ENCODE data around the gene RYR1. TPM values are rescaled to one million over a fixed set of nuclear protein-coding genes. Genes with fewer than 3 reads are reported as not detected.

RYR1 gene
- total RNA-seq, 1 experiment from 2014 or later, result 4.1 TPM

DNA sequence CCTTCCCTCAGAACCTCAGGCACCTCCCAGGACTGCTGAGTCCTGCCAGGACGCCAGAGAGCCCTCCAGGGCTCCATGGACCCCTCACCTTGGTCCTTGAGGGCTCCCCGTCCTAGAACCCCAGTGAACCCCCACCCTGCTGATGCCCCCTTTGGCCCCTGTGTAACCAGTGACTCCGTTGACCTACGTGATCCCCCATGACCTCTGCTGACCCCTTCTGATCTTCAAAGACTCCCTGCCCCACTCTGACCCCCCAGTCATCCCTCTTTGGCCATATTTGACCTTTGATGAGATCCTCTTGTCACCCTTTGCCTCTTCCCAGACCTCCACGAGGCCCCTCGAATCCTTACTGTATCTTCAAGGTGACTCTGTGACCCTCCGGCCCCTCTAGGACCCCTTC is 92.9 kb downstream of the RYR1 start (continued):
- TF ChIP-seq, protein P1, sequence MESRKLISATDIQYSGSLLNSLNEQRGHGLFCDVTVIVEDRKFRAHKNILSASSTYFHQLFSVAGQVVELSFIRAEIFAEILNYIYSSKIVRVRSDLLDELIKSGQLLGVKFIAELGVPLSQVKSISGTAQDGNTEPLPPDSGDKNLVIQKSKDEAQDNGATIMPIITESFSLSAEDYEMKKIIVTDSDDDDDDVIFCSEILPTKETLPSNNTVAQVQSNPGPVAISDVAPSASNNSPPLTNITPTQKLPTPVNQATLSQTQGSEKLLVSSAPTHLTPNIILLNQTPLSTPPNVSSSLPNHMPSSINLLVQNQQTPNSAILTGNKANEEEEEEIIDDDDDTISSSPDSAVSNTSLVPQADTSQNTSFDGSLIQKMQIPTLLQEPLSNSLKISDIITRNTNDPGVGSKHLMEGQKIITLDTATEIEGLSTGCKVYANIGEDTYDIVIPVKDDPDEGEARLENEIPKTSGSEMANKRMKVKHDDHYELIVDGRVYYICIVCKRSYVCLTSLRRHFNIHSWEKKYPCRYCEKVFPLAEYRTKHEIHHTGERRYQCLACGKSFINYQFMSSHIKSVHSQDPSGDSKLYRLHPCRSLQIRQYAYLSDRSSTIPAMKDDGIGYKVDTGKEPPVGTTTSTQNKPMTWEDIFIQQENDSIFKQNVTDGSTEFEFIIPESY (IDR thresholded peaks at IDR 0.05; ENCODE audit: extremely low read depth, insufficient replicate concordance, low read length), result no peak
- TF ChIP-seq POLR2A (IDR thresholded peaks at IDR 0.05; ENCODE audit: borderline replicate concordance, extremely low read depth, insufficient read depth, insufficient read length), result no peak
- no peak for TF ChIP-seq CBX3 (IDR thresholded peaks at IDR 0.05; ENCODE audit: low read depth)

DNA sequence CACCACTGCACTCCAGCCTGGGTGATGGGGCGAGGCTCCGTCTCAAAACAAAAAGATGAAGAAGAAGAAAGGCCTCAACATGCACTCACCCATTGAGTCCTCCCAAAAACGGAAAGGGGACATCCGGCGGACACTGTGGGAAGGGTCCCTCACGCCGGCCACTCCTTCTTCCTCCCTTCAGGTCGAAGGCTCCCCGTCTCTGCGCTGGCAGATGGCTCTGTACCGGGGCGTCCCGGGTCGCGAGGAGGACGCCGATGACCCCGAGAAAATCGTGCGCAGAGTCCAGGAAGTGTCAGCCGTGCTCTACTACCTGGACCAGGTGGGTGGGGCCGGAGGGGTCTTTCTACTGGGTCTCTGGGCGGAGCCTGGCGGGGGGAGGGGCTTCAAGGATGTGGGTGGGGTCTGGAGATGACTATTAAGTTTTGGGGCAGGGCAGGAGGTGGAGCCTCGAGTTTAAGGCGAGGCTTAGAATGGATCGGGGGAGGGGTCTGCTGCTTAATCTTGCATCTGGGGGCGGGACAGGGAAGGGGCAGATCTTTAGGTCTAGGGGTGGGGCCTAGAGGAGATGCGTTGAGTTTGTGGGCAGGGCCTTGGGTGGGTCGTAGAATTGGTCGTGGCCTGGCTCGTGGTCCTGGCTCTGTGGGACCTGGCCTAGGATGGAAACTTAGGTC is 94.1 kb downstream of the RYR1 start:
- H3K79me2 ChIP-seq (ENCODE audit: insufficient read depth, low read length), result no peaks in the 10 kb centered on the region
- H3K4me1 ChIP-seq (ENCODE audit: control insufficient read depth in 1 of 2, insufficient read depth in 2 of 2, low read length in 2 of 2), result no peaks in the 10 kb centered on the region
- H3K36me3 ChIP-seq (ENCODE audit: control insufficient read depth in 1 of 2, insufficient read depth in 2 of 2, low read length in 2 of 2), result no peaks in the 10 kb centered on the region
- H3K9me3 ChIP-seq (ENCODE audit: control insufficient read depth in 1 of 2, insufficient read depth in 1 of 2, low read depth in 1 of 2, low read length in 2 of 2), result no peaks in the 10 kb centered on the region
- H3K9me2 ChIP-seq (ENCODE audit: insufficient read depth), result no peaks in the 10 kb centered on the region
- ChIA-PET RAD21 (ENCODE audit: low non-redundant PET in 1 of 2, low total read pairs in 2 of 2, uncharacterized antibody in 2 of 2, unreplicated experiment in 2 of 2) (no interaction called here), POLR2A (no interaction called here), CTCF (no interaction called here)
- DNase-seq (ENCODE audit: low read depth, low spot score) (no peak), ATAC-seq (peak; percentile 60)
- no TSS peak for BruUV-seq (replicated peaks)
- H3K4me3 ChIP-seq (replicated peaks in 1 of 2; ENCODE audit: low read depth in 1 of 2, low read length in 2 of 2), result no peak overlapping the region
- H3K4me2 ChIP-seq (ENCODE audit: low read length), result no peak overlapping the region
- H2AFZ ChIP-seq (ENCODE audit: low read depth, low read length, poor library complexity, severe bottlenecking), result no peak overlapping the region
- no peak overlapping the region for H3K27ac ChIP-seq (ENCODE audit: low read depth, low read length)
- intact Hi-C loops (cut with micrococcal nuclease), result no loop called here
- H3K9ac ChIP-seq (ENCODE audit: low read length), result no peak overlapping the region
- H4K20me1 ChIP-seq (ENCODE audit: insufficient read depth), result no peaks in the 10 kb centered on the region
- no peaks in the 10 kb centered on the region for H3K27me3 ChIP-seq (ENCODE audit: insufficient read depth, low read length)
- TF ChIP-seq YY1 (IDR thresholded peaks at IDR 0.05; ENCODE audit: extremely low read depth, insufficient replicate concordance, low read depth, low read length), result no peak
- no peak for TF ChIP-seq EZH2phosphoT487 (IDR thresholded peaks at IDR 0.05; ENCODE audit: borderline replicate concordance)
- TF ChIP-seq TCF7L2 (IDR thresholded peaks at IDR 0.05; ENCODE audit: borderline replicate concordance, extremely low read depth, insufficient read depth, insufficient read length), result no peak
- TF ChIP-seq, protein P1 (IDR thresholded peaks at IDR 0.05; ENCODE audit: extremely low read depth, insufficient replicate concordance, low read length), result no peak
- no peak for TF ChIP-seq ZFX (IDR thresholded peaks at IDR 0.05)
- TF ChIP-seq ELF1 (IDR thresholded peaks at IDR 0.05; ENCODE audit: borderline replicate concordance, low read depth), result no peak
- TF ChIP-seq, protein P2, sequence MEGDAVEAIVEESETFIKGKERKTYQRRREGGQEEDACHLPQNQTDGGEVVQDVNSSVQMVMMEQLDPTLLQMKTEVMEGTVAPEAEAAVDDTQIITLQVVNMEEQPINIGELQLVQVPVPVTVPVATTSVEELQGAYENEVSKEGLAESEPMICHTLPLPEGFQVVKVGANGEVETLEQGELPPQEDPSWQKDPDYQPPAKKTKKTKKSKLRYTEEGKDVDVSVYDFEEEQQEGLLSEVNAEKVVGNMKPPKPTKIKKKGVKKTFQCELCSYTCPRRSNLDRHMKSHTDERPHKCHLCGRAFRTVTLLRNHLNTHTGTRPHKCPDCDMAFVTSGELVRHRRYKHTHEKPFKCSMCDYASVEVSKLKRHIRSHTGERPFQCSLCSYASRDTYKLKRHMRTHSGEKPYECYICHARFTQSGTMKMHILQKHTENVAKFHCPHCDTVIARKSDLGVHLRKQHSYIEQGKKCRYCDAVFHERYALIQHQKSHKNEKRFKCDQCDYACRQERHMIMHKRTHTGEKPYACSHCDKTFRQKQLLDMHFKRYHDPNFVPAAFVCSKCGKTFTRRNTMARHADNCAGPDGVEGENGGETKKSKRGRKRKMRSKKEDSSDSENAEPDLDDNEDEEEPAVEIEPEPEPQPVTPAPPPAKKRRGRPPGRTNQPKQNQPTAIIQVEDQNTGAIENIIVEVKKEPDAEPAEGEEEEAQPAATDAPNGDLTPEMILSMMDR (IDR thresholded peaks at IDR 0.05 in 2 of 3, conservative IDR thresholded peaks at IDR 0.05 in 1 of 3; ENCODE audit: borderline replicate concordance in 1 of 3, insufficient read depth in 1 of 3, low read depth in 2 of 3, low read length in 2 of 3), result no peak
- no peak for TF ChIP-seq RAD21 (IDR thresholded peaks at IDR 0.05; ENCODE audit: low read depth)
- TF ChIP-seq SIN3A (IDR thresholded peaks at IDR 0.05; ENCODE audit: low read depth), result no peak
- TF ChIP-seq FOSL1 (IDR thresholded peaks at IDR 0.05; ENCODE audit: low read depth), result no peak
- TF ChIP-seq ZNF274 (IDR thresholded peaks at IDR 0.05; ENCODE audit: low read depth, low read length), result no peak
- TF ChIP-seq SP1 (IDR thresholded peaks at IDR 0.05; ENCODE audit: low read depth), result no peak
- TF ChIP-seq, protein P3, sequence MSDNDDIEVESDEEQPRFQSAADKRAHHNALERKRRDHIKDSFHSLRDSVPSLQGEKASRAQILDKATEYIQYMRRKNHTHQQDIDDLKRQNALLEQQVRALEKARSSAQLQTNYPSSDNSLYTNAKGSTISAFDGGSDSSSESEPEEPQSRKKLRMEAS (IDR thresholded peaks at IDR 0.05), result no peak
- no peak for TF ChIP-seq POLR2AphosphoS5 (IDR thresholded peaks at IDR 0.05; ENCODE audit: low read depth, low read length)
- no peak for TF ChIP-seq POLR2A (IDR thresholded peaks at IDR 0.05; ENCODE audit: borderline replicate concordance, extremely low read depth, insufficient read depth, insufficient read length)
- no peak for TF ChIP-seq CBX3 (IDR thresholded peaks at IDR 0.05; ENCODE audit: low read depth)

Data from HCT116 (cell line).